GM18868 (cell line): ENCODE results near the gene GLRX3.

Experiments used
- ATAC-seq: cut with Tn5 transposase; IDR thresholded peaks from one replicate; pipeline ENCODE4 v1.9.1; 2021; ENCODE audit warnings: mild to moderate bottlenecking, moderate library complexity; ENCODE audit not compliant: unreplicated experiment

Gene GLRX3

GRCh38 chr10:130203626-130204025 lies 67.4 kb downstream of the GLRX3 start:
- no peak for ATAC-seq

- no peak for ATAC-seq
These were observed 70.1 kb downstream of the GLRX3 start for GRCh38 chr10:130206216-130206737.

GRCh38 chr10:130207205-130207604 lies 71.0 kb downstream of the GLRX3 start:
- no peak for ATAC-seq

- ATAC-seq = no peak
These were observed 72.6 kb downstream of the GLRX3 start for GRCh38 chr10:130208807-130209206.

- no peak for ATAC-seq
These were observed 76.6 kb downstream of the GLRX3 start for GRCh38 chr10:130212746-130213145.

GRCh38 chr10:130213286-130214080 lies 77.3 kb downstream of the GLRX3 start:
- no peak for ATAC-seq

GRCh38 chr10:130214431-130214830 lies 78.2 kb downstream of the GLRX3 start:
- no peak for ATAC-seq

GRCh38 chr10:130215151-130215930 lies 79.2 kb downstream of the GLRX3 start:
- no peak for ATAC-seq

GRCh38 chr10:130215931-130216231 lies 79.7 kb downstream of the GLRX3 start:
- ATAC-seq = no peak

GRCh38 chr10:130218181-130218641 lies 82.0 kb downstream of the GLRX3 start:
- no peak for ATAC-seq

GRCh38 chr10:130218936-130219335 lies 82.7 kb downstream of the GLRX3 start:
- ATAC-seq = no peak

GRCh38 chr10:130220251-130221185 lies 84.3 kb downstream of the GLRX3 start:
- ATAC-seq = no peak

GRCh38 chr10:130221456-130222375 lies 85.5 kb downstream of the GLRX3 start:
- ATAC-seq = no peak

GRCh38 chr10:130222381-130222780 lies 86.2 kb downstream of the GLRX3 start:
- no peak for ATAC-seq

GRCh38 chr10:130224228-130224627 lies 88.0 kb downstream of the GLRX3 start:
- no peak for ATAC-seq

GRCh38 chr10:130226012-130226411 lies 89.8 kb downstream of the GLRX3 start:
- no peak for ATAC-seq

- ATAC-seq = no peak
These were observed 91.7 kb downstream of the GLRX3 start for GRCh38 chr10:130227883-130228282.
